HL-60/S4 treated with retinoic acid at 250 ng/mL for 4 days and 3 days (cell line): ENCODE results near the gene MCEE.
"Not testable (repeated sequence)": the region's sequence is repeated elsewhere in the genome, so short reads cannot be mapped to it uniquely, and the experiment has no call there.

Experiments used
- in situ Hi-C: fragments of 300-500 bp; cut with MboI; formaldehyde crosslinking; loops from 2 replicates; pipeline ENCODE4 v1.7.0; 2022; ENCODE audit warnings: low sequenced_read_pairs

MCEE gene

DNA sequence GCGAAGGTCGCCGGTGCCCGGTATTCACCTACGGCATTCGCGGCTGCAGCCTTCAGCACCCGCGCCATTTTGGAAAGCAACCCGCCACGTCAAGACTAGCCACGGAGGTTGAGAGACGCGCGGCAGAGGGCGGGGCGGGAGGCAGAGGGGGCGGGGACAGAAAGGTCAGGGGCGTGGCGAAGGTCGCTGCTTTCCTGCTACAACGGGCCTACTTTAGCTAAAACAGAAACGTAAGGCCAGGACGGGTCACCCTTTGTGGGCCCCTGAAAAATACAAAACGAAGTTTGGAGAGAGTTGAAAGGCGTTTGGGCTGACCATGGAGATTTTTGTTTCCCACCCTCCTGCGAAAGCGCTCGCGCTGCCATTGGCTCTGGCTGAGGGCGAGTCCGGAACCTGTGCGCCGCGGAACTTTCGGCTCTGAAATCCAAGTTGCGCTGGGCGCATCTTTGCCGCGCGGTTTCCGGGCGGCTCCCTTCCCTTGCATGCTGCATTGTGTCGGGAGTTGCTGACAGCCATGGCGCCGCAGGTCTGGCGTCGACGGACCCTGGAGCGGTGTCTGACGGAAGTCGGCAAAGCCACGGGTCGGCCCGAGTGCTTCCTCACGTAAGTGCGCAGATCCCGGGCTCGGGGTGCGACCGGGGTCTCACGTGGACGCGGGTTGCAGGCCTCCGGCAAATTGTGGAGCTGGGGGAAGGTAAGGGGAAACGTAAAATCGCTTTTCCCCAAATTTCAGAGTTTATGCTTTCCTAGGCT is at the start of gene MCEE, which contains the start of gene MPHOSPH10:
Gene MCEE (minus strand): TSS at position 78 of the 753 bp plus-strand sequence. CDS start 10 bp downstream, at position 68.
Gene MPHOSPH10 (plus strand): TSS at position 483 of the 753 bp plus-strand sequence. CDS start 32 bp downstream, at position 515.
- in situ Hi-C loops, result no loop called here

DNA sequence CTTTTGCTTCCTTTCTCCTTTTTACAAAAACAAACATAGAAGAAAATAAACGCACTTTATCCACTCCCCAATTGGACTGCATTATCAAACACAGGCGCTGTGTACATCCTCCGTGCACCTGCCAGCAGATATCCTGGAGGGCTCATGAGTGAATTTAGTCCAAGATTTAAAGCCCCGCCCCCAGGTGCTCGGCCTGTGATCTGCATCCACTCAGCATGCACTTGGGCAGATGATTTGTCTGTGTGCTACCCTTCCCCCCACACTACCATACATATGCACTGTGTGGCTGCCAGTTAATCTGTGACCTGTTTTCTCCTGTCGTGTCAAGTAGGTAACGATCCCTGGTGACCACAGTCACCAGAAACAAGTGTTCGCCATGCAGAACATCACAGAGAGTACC is 48.8 kb upstream of the MCEE start:
- in situ Hi-C loops, result not testable (repeated sequence)

DNA sequence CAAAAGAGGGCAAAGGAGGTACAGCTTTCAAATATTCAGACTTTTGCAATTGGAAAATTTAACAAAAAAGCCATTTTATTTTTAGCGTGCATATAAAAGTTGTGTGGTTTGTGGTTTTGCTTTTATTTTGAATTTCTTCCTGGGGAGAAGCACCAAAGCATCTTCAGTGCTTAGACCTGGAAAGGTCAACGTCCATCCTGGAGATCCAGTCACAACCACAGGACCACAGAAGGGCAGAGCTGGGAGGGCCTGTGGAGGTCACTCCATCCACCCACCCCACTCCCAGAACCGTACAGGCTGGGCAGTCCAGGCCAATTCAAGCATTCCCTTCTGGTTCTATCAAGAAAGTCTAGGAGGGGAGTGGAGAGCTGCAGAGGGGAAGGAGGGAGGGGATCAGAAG is 44.2 kb upstream of the MCEE start:
- in situ Hi-C loops, result loop anchor here (25.0 kb wide), 1 partner anchor 338 kb away; no protein-coding TSS in a partner anchor

DNA sequence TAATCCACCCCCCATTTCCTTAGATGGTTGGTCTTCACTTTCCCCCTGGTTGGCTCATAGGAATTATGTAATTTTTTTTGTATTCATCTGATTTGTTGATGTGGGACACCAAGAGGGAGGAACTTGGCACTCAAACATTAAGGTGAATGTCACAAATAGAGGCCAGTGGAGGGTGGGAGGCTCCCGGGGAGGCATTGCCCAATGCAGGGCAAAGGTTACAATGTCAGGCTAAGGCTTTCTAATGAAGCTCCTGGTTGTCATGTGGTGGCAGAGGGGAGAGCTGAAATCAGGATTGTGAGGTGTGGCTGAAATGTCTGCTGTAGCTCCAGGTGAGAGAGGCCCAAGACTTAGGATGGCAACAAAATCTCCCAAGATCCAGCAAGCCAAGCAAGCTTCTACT is 43.1 kb upstream of the MCEE start:
- in situ Hi-C loops, result loop anchor here (25.0 kb wide), 1 partner anchor 339 kb away; no protein-coding TSS in a partner anchor

DNA sequence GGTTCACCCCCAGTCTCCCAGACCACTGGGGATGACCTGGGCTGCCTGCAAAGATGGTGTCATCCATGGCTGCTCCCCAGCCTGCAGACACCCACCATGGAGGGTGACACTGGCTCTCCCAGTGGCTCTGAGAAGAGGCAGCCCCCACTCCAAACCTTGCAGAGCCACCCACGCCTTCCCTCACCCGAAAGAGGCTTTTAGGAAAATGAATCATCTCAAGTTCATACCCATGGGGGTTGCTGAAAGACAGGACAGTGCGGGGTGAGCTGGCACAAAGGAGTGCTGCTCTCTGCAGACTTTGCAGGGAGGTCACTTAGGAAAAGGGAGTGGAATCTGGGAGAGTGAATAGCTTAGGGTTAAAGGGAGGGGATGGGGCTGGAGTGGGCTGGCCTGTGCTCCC is 36.8 kb upstream of the MCEE start:
- in situ Hi-C loops, result loop anchor here (25.0 kb wide), 1 partner anchor 345 kb away; no protein-coding TSS in a partner anchor

DNA sequence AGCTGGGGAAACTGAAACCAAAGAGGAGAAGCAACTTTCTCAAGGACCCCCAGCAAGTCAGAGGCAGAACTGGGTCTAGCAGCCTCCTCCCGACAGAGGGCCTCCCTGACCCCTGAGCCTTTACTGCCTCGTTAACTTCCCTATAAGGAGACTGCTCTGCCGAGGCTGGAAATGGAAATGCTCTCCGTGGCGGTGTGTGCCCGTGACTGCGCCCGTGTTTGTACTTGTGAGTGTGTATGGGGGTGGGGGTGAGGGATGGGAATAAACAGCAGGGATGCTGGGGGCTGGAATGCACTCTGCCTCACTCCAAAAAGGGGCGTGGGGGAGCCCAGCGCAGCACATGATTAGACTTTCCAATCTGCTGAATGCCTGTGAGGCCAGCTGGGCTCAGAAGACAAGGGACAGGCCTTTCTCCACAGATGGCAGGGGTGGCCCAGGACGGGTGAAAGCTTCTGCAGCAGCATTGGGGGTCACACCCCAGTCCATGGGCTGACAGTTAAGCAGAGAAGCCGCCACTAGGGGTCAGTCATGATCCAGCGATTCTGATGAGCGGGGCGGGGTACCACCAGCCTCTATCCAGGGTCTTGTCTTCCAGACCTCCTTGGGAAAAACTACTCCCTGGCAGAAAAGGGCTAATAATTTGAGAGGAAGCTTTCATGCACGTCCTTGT is 27.2 kb upstream of the MCEE start:
- in situ Hi-C loops, result loop anchor here (25.0 kb wide), 1 partner anchor 355 kb away; no protein-coding TSS in a partner anchor

DNA sequence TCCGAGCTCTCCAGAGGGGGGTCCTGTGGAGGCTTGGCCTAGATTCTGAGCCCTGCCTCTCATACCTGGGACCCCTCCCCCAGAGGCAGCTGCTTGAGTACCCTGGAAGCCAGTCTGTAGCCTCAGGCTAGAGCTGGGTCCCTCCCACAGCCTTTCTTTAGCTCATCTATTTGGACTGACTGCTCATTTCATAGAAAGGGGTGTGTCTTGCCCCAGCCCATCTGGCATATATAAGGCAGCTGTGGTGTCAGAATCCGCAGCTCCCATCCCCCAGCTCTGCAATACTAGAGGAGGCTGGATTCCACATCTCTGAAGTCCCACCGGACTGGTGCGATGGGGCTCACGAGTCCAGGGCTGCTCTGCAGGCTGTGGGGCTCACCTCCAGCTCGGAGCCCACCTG is 26.5 kb upstream of the MCEE start:
- in situ Hi-C loops, result loop anchor here (25.0 kb wide), 1 partner anchor 356 kb away; no protein-coding TSS in a partner anchor

DNA sequence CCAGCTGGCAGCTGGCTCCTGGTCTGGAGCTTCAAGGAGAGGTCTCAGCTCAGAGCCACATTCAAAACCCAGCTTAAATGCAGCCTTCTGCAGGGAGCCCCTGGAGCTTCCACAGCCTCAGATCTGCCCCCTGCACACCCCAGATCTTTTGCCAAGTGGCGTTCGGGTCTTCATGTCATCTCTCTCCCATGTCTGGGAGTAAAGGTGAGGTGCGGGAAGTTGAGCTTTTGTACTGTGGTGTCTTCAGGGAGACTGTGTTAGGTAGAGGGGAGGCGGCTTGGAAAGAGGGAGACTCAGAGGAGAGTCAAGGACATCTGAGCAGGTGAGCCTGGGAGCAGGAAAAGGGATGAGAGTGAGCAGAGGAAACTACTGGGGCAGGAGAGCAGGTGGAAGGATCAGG is 25.8 kb upstream of the MCEE start:
- in situ Hi-C loops, result loop anchor here (25.0 kb wide), 1 partner anchor 356 kb away; no protein-coding TSS in a partner anchor

DNA sequence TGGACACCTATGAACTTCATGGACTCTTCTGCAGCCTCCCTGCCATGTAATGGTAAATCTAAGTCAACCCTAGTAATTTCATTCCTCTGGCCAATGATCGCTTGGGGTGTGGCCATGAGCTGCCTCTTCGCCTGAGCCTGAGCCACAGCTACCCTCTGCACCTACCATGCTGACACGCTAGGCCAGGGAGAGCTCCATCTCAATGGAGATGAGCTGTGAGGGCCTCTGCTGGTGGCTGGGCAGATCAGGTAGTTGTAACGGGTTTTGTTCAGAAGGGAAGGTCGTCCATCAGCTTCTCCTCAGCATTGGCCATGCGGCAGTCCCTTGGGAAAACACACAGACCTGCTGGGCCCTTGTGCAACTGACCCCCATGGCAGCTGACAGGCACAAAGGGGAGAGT is 24.8 kb upstream of the MCEE start:
- in situ Hi-C loops, result loop anchor here (25.0 kb wide), 1 partner anchor 358 kb away; no protein-coding TSS in a partner anchor

DNA sequence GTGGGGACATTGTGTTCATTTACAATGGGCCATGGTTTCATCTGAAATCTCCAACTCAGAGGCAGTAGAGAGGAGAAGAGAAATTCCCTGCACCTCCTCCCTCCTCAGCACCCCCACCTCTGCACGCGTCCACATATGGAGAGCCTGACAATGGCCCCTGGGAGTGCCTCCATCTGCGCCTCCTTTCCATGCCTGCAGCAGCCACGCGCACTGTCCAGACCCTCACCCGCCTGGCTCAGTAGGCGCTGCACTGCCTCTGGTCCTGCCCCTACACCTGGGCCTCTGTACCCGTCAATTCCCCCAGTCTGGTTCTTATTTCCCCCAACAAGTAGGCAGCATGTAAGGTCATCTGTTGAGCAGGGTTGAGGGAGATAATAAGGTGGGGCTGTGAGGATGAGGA is 24.2 kb upstream of the MCEE start:
- in situ Hi-C loops, result loop anchor here (25.0 kb wide), 1 partner anchor 358 kb away; no protein-coding TSS in a partner anchor

DNA sequence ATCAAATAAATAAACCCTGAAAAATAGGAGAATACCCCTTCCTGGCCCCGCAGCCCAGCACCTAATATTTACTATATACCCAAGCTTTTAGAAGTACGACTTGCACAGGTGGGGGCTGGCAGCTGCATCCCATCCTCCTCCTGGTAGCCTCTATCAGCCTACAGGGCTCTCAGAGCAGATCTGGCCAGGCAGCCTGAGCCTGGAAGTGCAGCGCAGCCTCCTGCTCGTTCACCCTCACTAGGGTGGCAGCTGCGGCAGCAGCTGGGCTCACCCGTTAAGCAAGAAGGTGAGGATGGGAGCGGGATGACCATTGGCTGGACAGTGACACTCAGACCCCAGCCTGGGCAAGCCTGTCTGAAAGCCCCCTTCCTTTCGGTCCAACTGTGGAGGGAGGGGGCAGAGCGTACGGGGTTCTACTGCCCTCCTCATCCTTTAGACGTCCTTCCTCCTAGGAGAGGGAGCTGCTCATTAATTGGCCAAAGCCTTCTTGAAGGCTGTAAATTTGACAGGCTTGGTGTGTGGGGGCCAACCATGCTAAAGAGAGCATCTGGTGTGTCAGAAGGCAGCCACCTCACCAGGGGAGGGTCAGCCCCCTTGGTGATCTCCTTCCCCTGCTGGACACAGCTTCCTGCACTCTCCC is 23.7 kb upstream of the MCEE start:
- in situ Hi-C loops, result loop anchor here (25.0 kb wide), 1 partner anchor 359 kb away; no protein-coding TSS in a partner anchor

DNA sequence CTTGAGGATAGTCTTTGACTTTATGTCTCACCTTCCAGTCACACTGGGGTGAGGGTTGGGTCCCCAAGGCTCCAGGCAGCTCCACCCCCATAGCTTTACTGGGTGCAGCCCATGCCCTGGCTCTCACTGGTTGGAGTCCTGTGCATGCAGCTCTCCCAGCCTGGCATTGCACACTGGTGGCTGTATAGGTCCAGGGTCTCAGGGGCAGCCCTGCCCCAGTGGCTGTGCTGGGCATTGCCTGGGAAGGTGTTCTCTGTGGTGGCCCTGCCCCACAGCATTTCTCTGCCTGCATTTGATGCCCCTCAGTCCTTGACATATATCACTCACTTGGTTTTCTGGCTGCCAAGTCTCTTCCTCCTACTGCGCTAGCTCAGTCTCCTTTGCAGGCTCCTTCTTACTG is 21.6 kb upstream of the MCEE start:
- in situ Hi-C loops, result loop anchor here (25.0 kb wide), 1 partner anchor 361 kb away; no protein-coding TSS in a partner anchor

DNA sequence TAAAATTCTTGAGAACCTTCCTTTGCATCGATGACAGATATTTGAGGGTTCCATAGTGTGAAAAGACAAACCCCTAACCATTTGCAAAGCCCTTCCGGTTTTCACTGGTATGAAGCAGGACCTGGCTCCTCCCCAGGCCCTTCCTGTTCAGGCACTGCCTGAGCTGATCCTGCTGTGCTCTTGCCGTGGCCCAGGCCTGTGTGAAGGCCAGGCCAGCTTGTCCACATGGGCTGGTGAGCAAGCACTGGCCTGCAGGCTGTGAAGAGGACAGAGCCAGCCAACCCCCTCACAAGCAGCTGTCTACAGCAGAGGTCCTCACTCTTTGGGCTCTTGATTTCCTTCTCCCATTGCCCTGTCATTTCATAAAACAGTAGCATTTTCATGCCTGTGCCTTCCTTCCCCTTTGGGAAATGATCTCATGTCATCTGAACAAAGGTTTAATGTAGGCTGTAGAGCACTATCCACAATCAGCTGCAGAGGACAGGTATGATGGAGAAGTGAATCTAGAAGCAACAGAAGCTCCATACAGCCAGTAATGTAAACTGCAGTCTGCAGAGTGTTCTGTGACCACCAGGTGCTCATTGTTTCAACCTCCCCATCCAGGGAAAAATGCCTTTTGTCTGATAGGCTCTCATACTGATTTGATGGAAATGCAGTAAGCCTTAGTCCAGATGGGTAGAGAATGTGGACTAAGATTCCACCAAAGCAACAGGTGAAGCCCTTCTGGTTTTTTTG is 20.2 kb upstream of the MCEE start:
- in situ Hi-C loops, result loop anchor here (25.0 kb wide), 1 partner anchor 362 kb away; no protein-coding TSS in a partner anchor

DNA sequence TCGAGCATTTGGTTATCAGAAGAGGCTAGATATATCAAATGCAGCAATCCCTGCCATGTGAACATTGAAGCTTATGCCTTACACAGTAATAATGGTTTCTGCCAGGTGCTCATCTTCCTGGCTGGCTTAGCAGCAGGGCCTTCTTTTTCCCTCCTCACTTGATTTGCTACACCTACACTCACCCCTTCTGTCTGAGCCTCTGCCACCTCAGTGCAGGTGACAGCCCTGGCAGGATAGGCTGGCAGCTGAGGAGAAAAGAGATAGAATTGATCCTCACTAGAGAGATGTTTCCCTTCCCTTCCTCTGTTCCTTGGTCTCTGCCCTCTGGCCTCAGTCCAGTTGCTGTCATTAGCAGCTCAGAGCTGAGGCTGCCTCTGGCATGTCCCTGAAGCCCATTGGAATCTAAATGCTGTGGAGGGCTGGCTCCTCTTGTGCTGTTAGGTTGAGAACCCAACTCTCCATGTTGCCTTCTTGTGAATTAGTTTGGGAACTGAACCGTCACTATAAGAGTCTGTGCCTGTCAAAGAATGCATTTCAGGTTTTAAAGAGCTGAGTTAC is 18.6 kb upstream of the MCEE start:
- in situ Hi-C loops, result no loop called here

DNA sequence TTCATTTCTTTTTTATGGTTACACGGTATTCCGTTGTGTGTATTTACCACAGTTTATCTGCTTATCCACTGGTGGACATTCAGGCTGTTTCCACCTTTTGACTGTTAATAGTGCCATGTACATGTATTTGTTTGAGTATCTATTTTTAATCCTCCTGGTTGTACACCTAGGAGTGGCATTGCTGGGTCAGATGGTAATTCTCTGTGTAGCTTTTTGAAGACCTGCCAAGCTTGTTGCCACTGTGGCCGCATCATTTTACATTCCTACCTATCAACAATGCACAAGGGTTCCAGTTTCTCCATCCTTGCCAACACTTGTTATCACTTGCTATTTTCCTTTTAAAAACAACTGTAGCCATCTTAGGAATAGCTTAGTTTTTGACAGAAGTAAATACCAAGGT is 13.8 kb upstream of the MCEE start:
- in situ Hi-C loops, result no loop called here

DNA sequence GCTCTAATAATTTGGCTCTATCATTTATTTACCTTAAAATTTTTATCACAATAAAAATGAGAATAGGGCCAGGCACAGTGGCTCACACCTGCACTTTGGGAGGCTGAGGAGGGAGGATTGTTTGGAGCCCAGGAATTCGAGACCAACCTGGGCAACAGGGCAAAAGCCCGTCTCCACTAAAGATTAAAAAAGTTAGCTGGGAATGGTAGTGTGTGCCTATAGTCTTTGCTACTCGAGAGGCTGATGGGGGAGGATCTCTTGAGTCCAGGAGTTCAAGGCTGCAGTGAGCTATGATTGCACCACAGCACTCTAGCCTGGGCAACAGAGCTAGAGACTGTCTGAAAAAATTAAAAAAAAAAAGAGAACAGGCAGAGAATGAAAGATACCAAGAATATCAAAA is 6.1 kb upstream of the MCEE start:
- in situ Hi-C loops, result no loop called here

DNA sequence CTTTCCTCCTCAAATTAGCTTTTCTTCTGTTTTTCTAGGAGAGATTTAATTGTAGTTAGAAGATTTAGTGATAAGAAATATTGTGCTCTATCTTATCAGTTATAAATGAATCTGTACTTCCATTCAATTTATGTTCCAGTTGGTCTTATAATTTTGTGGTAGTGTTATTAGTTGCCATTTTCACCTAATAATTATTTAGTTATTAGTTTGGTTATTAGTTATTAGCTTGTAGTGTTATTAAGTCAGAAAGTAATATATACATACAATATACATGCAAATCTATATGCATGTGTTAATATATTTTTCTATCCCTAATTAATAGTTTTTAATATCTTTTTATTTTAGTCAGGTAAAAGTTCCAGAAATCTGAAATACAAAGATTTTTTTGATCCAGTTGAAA is 3.6 kb upstream of the MCEE start:
- in situ Hi-C loops, result no loop called here

DNA sequence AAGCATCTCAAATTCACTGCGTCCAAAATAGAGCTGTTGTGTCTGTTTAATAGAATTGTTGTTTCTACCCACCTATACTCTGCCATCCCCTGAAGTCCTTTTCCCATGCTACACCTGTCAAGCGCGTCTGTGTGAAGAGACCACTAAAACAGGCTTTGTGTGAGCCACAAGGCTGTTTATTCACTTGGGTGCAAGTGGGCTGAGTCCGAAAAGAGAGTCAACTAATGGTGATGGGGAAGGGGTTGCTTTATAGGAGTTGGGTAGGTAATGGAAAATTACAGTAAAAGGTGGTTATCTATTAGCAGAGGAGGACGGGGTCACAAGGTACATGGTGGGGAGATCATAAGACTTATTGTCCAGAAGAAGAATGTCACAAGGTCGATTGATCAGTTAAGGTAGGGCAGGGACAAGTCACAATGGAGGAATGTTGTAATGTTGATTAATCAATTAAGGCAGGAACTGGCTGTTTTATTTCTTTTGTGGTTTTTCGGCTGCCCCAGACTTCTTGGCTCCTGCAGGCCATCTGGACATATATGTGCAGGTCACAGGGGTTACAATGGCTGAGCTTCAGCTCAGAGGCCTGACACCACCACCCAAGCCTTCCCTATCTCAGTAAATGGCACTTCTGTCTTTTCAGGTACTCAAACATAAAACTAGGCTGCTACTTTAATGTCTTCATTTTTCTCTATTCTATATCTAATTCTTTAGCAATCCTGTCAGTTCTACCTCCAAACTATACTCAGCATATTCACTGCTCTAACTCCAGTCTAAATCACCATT is 1.5 kb upstream of the MCEE start:
- in situ Hi-C loops, result not testable (repeated sequence)

DNA sequence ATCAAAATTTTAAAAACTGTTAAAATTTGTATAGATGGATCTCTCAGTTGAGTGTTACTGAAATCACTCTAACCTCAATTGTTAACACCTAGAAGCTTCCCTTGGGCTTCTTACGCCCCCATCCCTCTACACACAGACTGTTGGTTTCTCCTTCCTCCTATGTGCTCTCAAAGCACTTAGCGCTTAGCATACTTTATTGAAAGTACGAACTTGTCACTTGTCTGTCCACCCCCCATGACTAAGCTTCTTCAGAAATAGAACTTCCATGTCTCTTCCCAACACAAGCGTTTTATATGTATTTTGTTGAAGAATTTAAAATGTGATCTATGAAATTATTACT is 846 bp upstream of the MCEE start:
- in situ Hi-C loops, result no loop called here

DNA sequence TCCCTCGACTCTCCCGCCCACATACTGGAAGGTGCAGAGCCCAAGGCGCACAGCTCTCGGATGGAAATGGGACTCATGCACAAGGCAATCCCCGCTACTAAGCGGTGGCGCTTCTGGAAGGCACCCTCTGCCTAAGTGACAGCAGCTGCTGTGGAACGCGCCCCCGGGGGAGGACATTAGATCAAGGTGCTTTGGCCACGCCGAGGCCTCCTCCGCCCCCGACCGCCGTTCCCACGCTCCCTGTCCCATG is 202 bp downstream of the MCEE start:
- in situ Hi-C loops, result no loop called here
